Testis (tissue), 2 donors: ENCODE measurements around the gene CCSER1.

ENCODE experiments used
- POLR2A ChIP-seq: fragments of 450-650 bp; IDR thresholded peaks from one replicate; pipeline ENCODE4 v1.6.1; 2017; ENCODE audit warnings: antibody characterized with exemption, mild to moderate bottlenecking, moderate library complexity
- TF ChIP-seq, protein P1 (sequence below), 3 experiments: fragments of 450-650 bp in 2 of 3; fragments of 200-600 bp in 1 of 3; sonication (generic) in 1 of 3; IDR thresholded peaks; one replicate each; pipeline ENCODE4 v1.5.1; 2016 to 2019; ENCODE audit warnings: antibody characterized with exemption in 3 of 3, mild to moderate bottlenecking in 2 of 3, moderate library complexity in 1 of 3

GRCh38 chr4:91369116-91369515 is 1241.9 kb downstream of the CCSER1 start:
- TF ChIP-seq, protein P1, sequence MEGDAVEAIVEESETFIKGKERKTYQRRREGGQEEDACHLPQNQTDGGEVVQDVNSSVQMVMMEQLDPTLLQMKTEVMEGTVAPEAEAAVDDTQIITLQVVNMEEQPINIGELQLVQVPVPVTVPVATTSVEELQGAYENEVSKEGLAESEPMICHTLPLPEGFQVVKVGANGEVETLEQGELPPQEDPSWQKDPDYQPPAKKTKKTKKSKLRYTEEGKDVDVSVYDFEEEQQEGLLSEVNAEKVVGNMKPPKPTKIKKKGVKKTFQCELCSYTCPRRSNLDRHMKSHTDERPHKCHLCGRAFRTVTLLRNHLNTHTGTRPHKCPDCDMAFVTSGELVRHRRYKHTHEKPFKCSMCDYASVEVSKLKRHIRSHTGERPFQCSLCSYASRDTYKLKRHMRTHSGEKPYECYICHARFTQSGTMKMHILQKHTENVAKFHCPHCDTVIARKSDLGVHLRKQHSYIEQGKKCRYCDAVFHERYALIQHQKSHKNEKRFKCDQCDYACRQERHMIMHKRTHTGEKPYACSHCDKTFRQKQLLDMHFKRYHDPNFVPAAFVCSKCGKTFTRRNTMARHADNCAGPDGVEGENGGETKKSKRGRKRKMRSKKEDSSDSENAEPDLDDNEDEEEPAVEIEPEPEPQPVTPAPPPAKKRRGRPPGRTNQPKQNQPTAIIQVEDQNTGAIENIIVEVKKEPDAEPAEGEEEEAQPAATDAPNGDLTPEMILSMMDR (IDR thresholded peaks at IDR 0.05) = no peak
- no peak for TF ChIP-seq POLR2A
